WTC11 (cell line): ENCODE data around the gene ARHGEF1. TPM values are rescaled to one million over a fixed set of nuclear protein-coding genes. Genes with fewer than 3 reads are reported as not detected.

Experiments used
- ATAC-seq: fragments of 200-7000 bp; cut with Tn5 transposase; 2 replicates; pipeline ENCODE4 v1.10.0; 2021; ENCODE audit warnings: mild to moderate bottlenecking, moderate library complexity
- CTCF ChIA-PET: fragments of 300-600 bp; sonication (Branson Sonifier 250); formaldehyde crosslinking; loops from one replicate; lab custom pipeline; 2021; ENCODE audit warnings: antibody characterized with exemption; lab: Charles Lee
- POLR2A ChIA-PET: fragments of 350-600 bp; sonication (Branson Sonifier 250); formaldehyde crosslinking; loops from one replicate; lab custom pipeline; 2021; ENCODE audit warnings: antibody characterized with exemption; lab: Charles Lee
- DNase-seq: peaks from one replicate; pipeline ENCODE4 v3.0.0; 2021; ENCODE audit warnings: low spot score
- H3K27ac Mint-ChIP-seq: 2 replicates; pipeline ENCODE4 v1.8.0; 2021; ENCODE audit warnings: mixed read lengths
- H3K27me3 Mint-ChIP-seq: 2 replicates; pipeline ENCODE4 v1.8.0; 2021; ENCODE audit warnings: low read depth, mild to moderate bottlenecking, moderate library complexity, mixed read lengths
- H3K36me3 Mint-ChIP-seq: 2 replicates; pipeline ENCODE4 v1.8.0; 2021; ENCODE audit warnings: mixed read lengths
- H3K4me1 Mint-ChIP-seq: 2 replicates; pipeline ENCODE4 v1.8.0; 2022; ENCODE audit warnings: mixed read lengths
- H3K4me3 Mint-ChIP-seq: 2 replicates; pipeline ENCODE4 v1.8.0; 2021; ENCODE audit warnings: mild to moderate bottlenecking, moderate library complexity, mixed read lengths
- H3K9me3 Mint-ChIP-seq: 2 replicates; pipeline ENCODE4 v1.8.0; 2021; ENCODE audit warnings: mixed read lengths
- CDX4 ChIP-seq: fragments of 250-450 bp; sonication (Bioruptor Pico); IDR thresholded peaks from 2 replicates; pipeline ENCODE4 v1.9.0; 2021; ENCODE audit warnings: moderate library complexity, mild to moderate bottlenecking, inconsistent platforms, borderline replicate concordance
- CTCF ChIP-seq: fragments of 200-600 bp; IDR thresholded peaks from 2 replicates; pipeline ENCODE4 v1.8.0; 2022; ENCODE audit warnings: antibody characterized with exemption
- ESRRA ChIP-seq: sonication (generic); formaldehyde crosslinking; IDR thresholded peaks from 2 replicates; pipeline ENCODE4 v1.8.1; 2022; ENCODE audit warnings: mild to moderate bottlenecking, missing genetic modification reagents, borderline replicate concordance
- FOXJ3 ChIP-seq: sonication (generic); formaldehyde crosslinking; IDR thresholded peaks from 2 replicates; pipeline ENCODE4 v1.9.0; 2021; ENCODE audit warnings: missing genetic modification reagents, mild to moderate bottlenecking, borderline replicate concordance
- GRHL2 ChIP-seq: fragments of 250-450 bp; sonication (Bioruptor Pico); IDR thresholded peaks from 2 replicates; pipeline ENCODE4 v1.8.0; 2022; ENCODE audit warnings: mild to moderate bottlenecking, moderate library complexity; ENCODE audit not compliant: insufficient replicate concordance, severe bottlenecking
- GTF2I ChIP-seq: fragments of 250-450 bp; sonication (Bioruptor Pico); conservative IDR thresholded peaks from 2 replicates; pipeline ENCODE4 v1.4.0; 2021; ENCODE audit warnings: mild to moderate bottlenecking
- HMGA2 ChIP-seq: fragments of 250-450 bp; sonication (Bioruptor Pico); IDR thresholded peaks from 2 replicates; pipeline ENCODE4 v1.4.0; 2021; ENCODE audit warnings: mild to moderate bottlenecking, moderate library complexity
- IRF2 ChIP-seq: sonication (generic); formaldehyde crosslinking; IDR thresholded peaks from 2 replicates; pipeline ENCODE4 v1.8.0; 2022; ENCODE audit warnings: low read depth, missing genetic modification reagents, borderline replicate concordance
- JAZF1 ChIP-seq: fragments of 250-450 bp; sonication (Bioruptor Pico); IDR thresholded peaks from 2 replicates; pipeline ENCODE4 v1.9.0; 2021; ENCODE audit warnings: moderate library complexity, mild to moderate bottlenecking, inconsistent platforms
- JUN ChIP-seq: sonication (generic); formaldehyde crosslinking; IDR thresholded peaks from 2 replicates; pipeline ENCODE4 v1.8.0; 2023; ENCODE audit warnings: mild to moderate bottlenecking, missing genetic modification reagents
- NFATC4 ChIP-seq: fragments of 250-450 bp; sonication (Bioruptor Pico); IDR thresholded peaks from 2 replicates; pipeline ENCODE4 v1.9.0; 2021; ENCODE audit warnings: mild to moderate bottlenecking
- NFE2L1 ChIP-seq: sonication (generic); formaldehyde crosslinking; IDR thresholded peaks from 2 replicates; pipeline ENCODE4 v1.8.1; 2023; ENCODE audit warnings: missing genetic modification reagents
- RORB ChIP-seq: fragments of 250-450 bp; sonication (Bioruptor Pico); IDR thresholded peaks from 2 replicates; pipeline ENCODE4 v1.9.0; 2021; ENCODE audit warnings: mild to moderate bottlenecking
- TEAD1 ChIP-seq: sonication (generic); formaldehyde crosslinking; IDR thresholded peaks from 2 replicates; pipeline ENCODE4 v1.8.0; 2022; ENCODE audit warnings: mild to moderate bottlenecking, missing genetic modification reagents
- TP53 ChIP-seq: sonication (generic); formaldehyde crosslinking; IDR thresholded peaks from 2 replicates; pipeline ENCODE4 v1.8.1; 2023; ENCODE audit warnings: mild to moderate bottlenecking, missing genetic modification reagents
- ZMAT4 ChIP-seq: fragments of 250-450 bp; sonication (Bioruptor Pico); IDR thresholded peaks from 2 replicates; pipeline ENCODE4 v1.9.0; 2021; ENCODE audit warnings: mild to moderate bottlenecking
- ZNF121 ChIP-seq: sonication (generic); formaldehyde crosslinking; IDR thresholded peaks from 2 replicates; pipeline ENCODE4 v1.8.0; 2023; ENCODE audit warnings: missing genetic modification reagents
- ZNF219 ChIP-seq: sonication (generic); formaldehyde crosslinking; IDR thresholded peaks from 2 replicates; pipeline ENCODE4 v1.8.0; 2023; ENCODE audit warnings: missing genetic modification reagents, mild to moderate bottlenecking, borderline replicate concordance
- ZNF281 ChIP-seq: sonication (generic); formaldehyde crosslinking; IDR thresholded peaks from 2 replicates; pipeline ENCODE4 v1.8.0; 2023; ENCODE audit warnings: mild to moderate bottlenecking, missing genetic modification reagents
- ZNF423 ChIP-seq: fragments of 250-450 bp; sonication (Bioruptor Pico); IDR thresholded peaks from 2 replicates; pipeline ENCODE4 v2.1.2; 2022; ENCODE audit warnings: mild to moderate bottlenecking, moderate library complexity
- total RNA-seq: library from RNA; stranded (reverse); gene quantifications from 3 replicates; pipeline ENCODE4 v1.2.3, GENCODE V29; 2021
- TF ChIP-seq, protein P1 (sequence below): sonication (generic); formaldehyde crosslinking; IDR thresholded peaks from 2 replicates; pipeline ENCODE4 v1.8.1; 2022; ENCODE audit warnings: missing genetic modification reagents, borderline replicate concordance
- TF ChIP-seq, protein P2 (sequence below): sonication (generic); formaldehyde crosslinking; IDR thresholded peaks from 2 replicates; pipeline ENCODE4 v1.8.1; 2023; ENCODE audit warnings: mild to moderate bottlenecking, missing genetic modification reagents, borderline replicate concordance

ARHGEF1 gene
- total RNA-seq, 1 experiment from 2014 or later = 102 TPM

GRCh38 chr19:41930926-41931592 lies 48.1 kb downstream of the ARHGEF1 start:
- ChIA-PET CTCF (interaction anchor here (0.6 to 4.7 kb wide), 21 partner anchors 9 to 392 kb away, joined by 3 to 34 read pairs (median 4); partner anchors contain the start of genes RABAC1 and RPS19), POLR2A (no interaction called here)
- Mint-ChIP-seq H3K9me3 (no peaks in the 10 kb centered on the region), H3K4me1 (peaks cover 36% of the 10 kb centered on the region), H3K36me3 (no peaks in the 10 kb centered on the region), H3K27ac (no peak overlapping the region), H3K4me3 (no peak overlapping the region; the same call in 1 of the 2 replicates), H3K27me3 (peaks cover 72% of the 10 kb centered on the region)
- ATAC-seq = peak; percentile 62
- DNase-seq = peak; percentile 76
- TF ChIP-seq ZNF281 (CRISPR knock-in tag) (no peak), TEAD1 (CRISPR knock-in tag) (0 out of 2 replicates have a peak, but pooled peaks have one; percentile 42), JAZF1 (CRISPR knock-in tag) (no peak), ZNF219 (no peak), NFATC4 (CRISPR knock-in tag) (no peak), CTCF (peak; percentile 48), GTF2I (CRISPR knock-in tag) (peak; percentile 96), ZMAT4 (CRISPR knock-in tag) (no peak), RORB (CRISPR knock-in tag) (no peak), GRHL2 (CRISPR knock-in tag) (no peak), HMGA2 (CRISPR knock-in tag) (no peak), ESRRA (no peak), ZNF423 (CRISPR knock-in tag) (peak; percentile 99), JUN (no peak), ZNF121 (CRISPR knock-in tag) (no peak), IRF2 (CRISPR knock-in tag) (no peak), FOXJ3 (CRISPR knock-in tag) (no peak), TP53 (CRISPR knock-in tag) (no peak), CDX4 (no peak), NFE2L1 (no peak)
- TF ChIP-seq, protein P1, sequence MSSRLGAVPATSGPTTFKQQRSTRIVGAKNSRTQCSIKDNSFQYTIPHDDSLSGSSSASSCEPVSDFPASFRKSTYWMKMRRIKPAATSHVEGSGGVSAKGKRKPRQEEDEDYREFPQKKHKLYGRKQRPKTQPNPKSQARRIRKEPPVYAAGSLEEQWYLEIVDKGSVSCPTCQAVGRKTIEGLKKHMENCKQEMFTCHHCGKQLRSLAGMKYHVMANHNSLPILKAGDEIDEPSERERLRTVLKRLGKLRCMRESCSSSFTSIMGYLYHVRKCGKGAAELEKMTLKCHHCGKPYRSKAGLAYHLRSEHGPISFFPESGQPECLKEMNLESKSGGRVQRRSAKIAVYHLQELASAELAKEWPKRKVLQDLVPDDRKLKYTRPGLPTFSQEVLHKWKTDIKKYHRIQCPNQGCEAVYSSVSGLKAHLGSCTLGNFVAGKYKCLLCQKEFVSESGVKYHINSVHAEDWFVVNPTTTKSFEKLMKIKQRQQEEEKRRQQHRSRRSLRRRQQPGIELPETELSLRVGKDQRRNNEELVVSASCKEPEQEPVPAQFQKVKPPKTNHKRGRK (CRISPR knock-in tag) = no peak
- TF ChIP-seq, protein P2, sequence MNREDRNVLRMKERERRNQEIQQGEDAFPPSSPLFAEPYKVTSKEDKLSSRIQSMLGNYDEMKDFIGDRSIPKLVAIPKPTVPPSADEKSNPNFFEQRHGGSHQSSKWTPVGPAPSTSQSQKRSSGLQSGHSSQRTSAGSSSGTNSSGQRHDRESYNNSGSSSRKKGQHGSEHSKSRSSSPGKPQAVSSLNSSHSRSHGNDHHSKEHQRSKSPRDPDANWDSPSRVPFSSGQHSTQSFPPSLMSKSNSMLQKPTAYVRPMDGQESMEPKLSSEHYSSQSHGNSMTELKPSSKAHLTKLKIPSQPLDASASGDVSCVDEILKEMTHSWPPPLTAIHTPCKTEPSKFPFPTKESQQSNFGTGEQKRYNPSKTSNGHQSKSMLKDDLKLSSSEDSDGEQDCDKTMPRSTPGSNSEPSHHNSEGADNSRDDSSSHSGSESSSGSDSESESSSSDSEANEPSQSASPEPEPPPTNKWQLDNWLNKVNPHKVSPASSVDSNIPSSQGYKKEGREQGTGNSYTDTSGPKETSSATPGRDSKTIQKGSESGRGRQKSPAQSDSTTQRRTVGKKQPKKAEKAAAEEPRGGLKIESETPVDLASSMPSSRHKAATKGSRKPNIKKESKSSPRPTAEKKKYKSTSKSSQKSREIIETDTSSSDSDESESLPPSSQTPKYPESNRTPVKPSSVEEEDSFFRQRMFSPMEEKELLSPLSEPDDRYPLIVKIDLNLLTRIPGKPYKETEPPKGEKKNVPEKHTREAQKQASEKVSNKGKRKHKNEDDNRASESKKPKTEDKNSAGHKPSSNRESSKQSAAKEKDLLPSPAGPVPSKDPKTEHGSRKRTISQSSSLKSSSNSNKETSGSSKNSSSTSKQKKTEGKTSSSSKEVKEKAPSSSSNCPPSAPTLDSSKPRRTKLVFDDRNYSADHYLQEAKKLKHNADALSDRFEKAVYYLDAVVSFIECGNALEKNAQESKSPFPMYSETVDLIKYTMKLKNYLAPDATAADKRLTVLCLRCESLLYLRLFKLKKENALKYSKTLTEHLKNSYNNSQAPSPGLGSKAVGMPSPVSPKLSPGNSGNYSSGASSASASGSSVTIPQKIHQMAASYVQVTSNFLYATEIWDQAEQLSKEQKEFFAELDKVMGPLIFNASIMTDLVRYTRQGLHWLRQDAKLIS = no peak
